Upper lobe of left lung (tissue), 4 donors: ENCODE data around the gene DOCK1.

Source experiments
- CTCF ChIP-seq, 6 experiments: fragments of 450-650 bp in 4 of 6; fragments of 200-600 bp in 2 of 6; sonication (generic) in 2 of 6; IDR thresholded peaks; one replicate each; pipeline ENCODE4 v1.5.1; 2016 to 2019; ENCODE audit warnings: antibody characterized with exemption in 6 of 6
- EP300 ChIP-seq, 4 donors: sonication (generic); formaldehyde crosslinking; IDR thresholded peaks; one replicate each; pipeline ENCODE4 v1.5.1; 2017; ENCODE audit warnings: antibody characterized with exemption in 4 of 4, control low read depth in 2 of 4
- POLR2A ChIP-seq, 4 donors: fragments of 450-650 bp; IDR thresholded peaks; one replicate each; pipeline ENCODE4 v1.5.1; 2016 to 2017; ENCODE audit warnings: antibody characterized with exemption in 4 of 4, mild to moderate bottlenecking in 2 of 4
- POLR2AphosphoS5 ChIP-seq, 2 donors: sonication (generic); formaldehyde crosslinking; IDR thresholded peaks; one replicate each; pipeline ENCODE4 v1.5.1; 2017; ENCODE audit warnings: antibody characterized with exemption in 2 of 2

GRCh38 chr10:127314797-127315196 is 409.6 kb downstream of the DOCK1 start:
- no peak for TF ChIP-seq CTCF (IDR thresholded peaks at IDR 0.05)
- TF ChIP-seq EP300 (IDR thresholded peaks at IDR 0.05) = no peak
- TF ChIP-seq POLR2A (IDR thresholded peaks at IDR 0.05) = no peak
- no peak for TF ChIP-seq POLR2AphosphoS5 (IDR thresholded peaks at IDR 0.05)
